Measurements from ENCODE around the gene FAXC. TPM values are rescaled to one million over a fixed set of nuclear protein-coding genes. Genes with fewer than 3 reads are reported as not detected.

Gene FAXC
- total RNA-seq, 1 donor from 2014 or later, result 6.6 TPM

GRCh38 chr6:99353126-99353525, 3.7 kb upstream of the FAXC start:
- intact Hi-C loops (cut with DNase I), result no loop called here
- no peaks in the 10 kb centered on the region for H3K9me3 ChIP-seq
- peaks cover 14% of the 10 kb centered on the region for H3K4me1 ChIP-seq
- no peaks in the 10 kb centered on the region for H3K36me3 ChIP-seq
- H3K27me3 ChIP-seq, result no peaks in the 10 kb centered on the region
- TF ChIP-seq CTCF (IDR thresholded peaks at IDR 0.05) (no peak), POLR2AphosphoS5 (IDR thresholded peaks at IDR 0.05; ENCODE audit: insufficient read depth in 1 of 2, low read depth in 1 of 2) (no peak), POLR2A (IDR thresholded peaks at IDR 0.05) (no peak)
- DNase-seq (ENCODE audit: extremely low spot score in 2 of 2), result no peak
- no peak overlapping the region for H3K27ac ChIP-seq
- H3K4me3 ChIP-seq, result no peak overlapping the region

- no peaks in the 10 kb centered on the region for H3K27me3 ChIP-seq
- intact Hi-C loops (cut with DNase I), result no loop called here
- H3K36me3 ChIP-seq, result no peaks in the 10 kb centered on the region
- H3K27ac ChIP-seq, result no peak overlapping the region
- DNase-seq (ENCODE audit: extremely low spot score in 2 of 2), result no peak
- H3K9me3 ChIP-seq, result no peaks in the 10 kb centered on the region
- H3K4me1 ChIP-seq, result peaks cover 14% of the 10 kb centered on the region
- TF ChIP-seq POLR2AphosphoS5 (IDR thresholded peaks at IDR 0.05; ENCODE audit: insufficient read depth in 1 of 2, low read depth in 1 of 2) (no peak), CTCF (IDR thresholded peaks at IDR 0.05) (no peak), POLR2A (IDR thresholded peaks at IDR 0.05) (no peak)
- peak overlapping the region in 1 of 2 donors; percentile 63 for H3K4me3 ChIP-seq
These were observed 1.1 kb upstream of the FAXC start for GRCh38 chr6:99350573-99350972.

GRCh38 chr6:99348288-99349170, 945 bp downstream of the FAXC start:
- Histone ChIP-seq H3K27ac (peak overlapping the region; percentile 46), H3K4me3 (peak overlapping the region; percentile 63), H3K36me3 (no peaks in the 10 kb centered on the region), H3K27me3 (no peaks in the 10 kb centered on the region), H3K4me1 (peaks cover 14% of the 10 kb centered on the region), H3K9me3 (no peaks in the 10 kb centered on the region)
- TF ChIP-seq POLR2AphosphoS5 (IDR thresholded peaks at IDR 0.05; ENCODE audit: insufficient read depth in 1 of 2, low read depth in 1 of 2), result no peak
- TF ChIP-seq CTCF (IDR thresholded peaks at IDR 0.05), result no peak
- no peak for TF ChIP-seq POLR2A (IDR thresholded peaks at IDR 0.05)
- intact Hi-C loops (cut with DNase I), result no loop called here
- no peak for DNase-seq (ENCODE audit: extremely low spot score in 2 of 2)

- no peaks in the 10 kb centered on the region for H3K9me3 ChIP-seq
- peaks cover 14% of the 10 kb centered on the region for H3K4me1 ChIP-seq
- no peak overlapping the region for H3K27ac ChIP-seq
- no peak for DNase-seq (ENCODE audit: extremely low spot score in 2 of 2)
- no peak overlapping the region for H3K4me3 ChIP-seq
- no peaks in the 10 kb centered on the region for H3K27me3 ChIP-seq
- TF ChIP-seq POLR2A (IDR thresholded peaks at IDR 0.05) (no peak), CTCF (IDR thresholded peaks at IDR 0.05) (no peak), POLR2AphosphoS5 (IDR thresholded peaks at IDR 0.05; ENCODE audit: insufficient read depth in 1 of 2, low read depth in 1 of 2) (no peak)
- H3K36me3 ChIP-seq, result no peaks in the 10 kb centered on the region
- intact Hi-C loops (cut with DNase I), result no loop called here
These were observed 1.7 kb downstream of the FAXC start for GRCh38 chr6:99347804-99348203.

- no peaks in the 10 kb centered on the region for H3K9me3 ChIP-seq
- TF ChIP-seq CTCF (IDR thresholded peaks at IDR 0.05) (no peak), POLR2A (IDR thresholded peaks at IDR 0.05) (no peak), POLR2AphosphoS5 (IDR thresholded peaks at IDR 0.05; ENCODE audit: insufficient read depth in 1 of 2, low read depth in 1 of 2) (no peak)
- DNase-seq (ENCODE audit: extremely low spot score in 2 of 2), result no peak
- H3K36me3 ChIP-seq, result no peaks in the 10 kb centered on the region
- H3K4me1 ChIP-seq, result peaks cover 14% of the 10 kb centered on the region
- H3K4me3 ChIP-seq, result no peak overlapping the region
- intact Hi-C loops (cut with DNase I), result no loop called here
- H3K27me3 ChIP-seq, result no peaks in the 10 kb centered on the region
- no peak overlapping the region for H3K27ac ChIP-seq
These were observed 2.9 kb downstream of the FAXC start for GRCh38 chr6:99346595-99346994.
